Measurements from ENCODE around the gene HLA-F. TPM values are rescaled to one million over a fixed set of nuclear protein-coding genes. Genes with fewer than 3 reads are reported as not detected.
A peak's percentile ranks its signal among the peaks of the same experiment; 100 is the strongest.

HLA-F gene
- total RNA-seq: 176 TPM
- long read RNA-seq, transcript HLA-F-218 (8 exons, 1,544 nt): minor isoform, 7 of 99 reads
- long read RNA-seq, transcript HLA-F-217 (7 exons, 1,283 nt): major isoform, 35 of 99 reads
- long read RNA-seq, partial matches to known transcripts: 34 of 99 reads
- long read RNA-seq, other reads (novel, unspliced or antisense): 19 of 99 reads

GRCh38 chr6:29723262-29723665 lies at the start of gene HLA-F:
HLA-F (plus strand) TSS chr6:29723434; CDS start chr6:29723464, 30 bp downstream.
- no peak for DNase-seq
- ATAC-seq: peak; percentile 97 to 98

GRCh38 chr6:29674008-29674407 lies 49.2 kb upstream of the HLA-F start:
- no peaks in the 10 kb centered on the region for H3K36me3 ChIP-seq
- no peak for ATAC-seq
- TF ChIP-seq CTCF (IDR thresholded peaks at IDR 0.05): no peak
- H3K27ac ChIP-seq: no peak overlapping the region
- no peak for DNase-seq
- H3K4me1 ChIP-seq: no peaks in the 10 kb centered on the region
- no peaks in the 10 kb centered on the region for H3K9me3 ChIP-seq
- H3K4me3 ChIP-seq: no peak overlapping the region
- intact Hi-C loops (cut with DNase I): no loop called here
- H3K27me3 ChIP-seq (ENCODE audit: low read depth): peaks cover 23% of the 10 kb centered on the region

More at GRCh38 chr6:29723262-29723665, at the start of gene HLA-F:
- peak within 1 kb of the TSS; percentile 80 for H3K4me3 ChIP-seq
- TF ChIP-seq CTCF (IDR thresholded peaks at IDR 0.05): no peak
- H3K27me3 ChIP-seq (ENCODE audit: low read depth): no peaks in the 10 kb centered on the region
- no peaks in the 10 kb centered on the region for H3K9me3 ChIP-seq
- H3K27ac ChIP-seq: peak within 1 kb of the TSS; percentile 93
- peaks cover 42% of the 10 kb centered on the region for H3K36me3 ChIP-seq
- H3K4me1 ChIP-seq: peaks cover 29% of the 10 kb centered on the region
- intact Hi-C loops (cut with DNase I): no loop called here

- DNase-seq (no peak), ATAC-seq (no peak)
- Histone ChIP-seq H3K4me1 (no peaks in the 10 kb centered on the region), H3K27me3 (ENCODE audit: low read depth) (peaks cover 21% of the 10 kb centered on the region), H3K4me3 (no peak overlapping the region), H3K9me3 (no peaks in the 10 kb centered on the region), H3K36me3 (no peaks in the 10 kb centered on the region), H3K27ac (no peak overlapping the region)
- intact Hi-C loops (cut with DNase I): no loop called here
- TF ChIP-seq CTCF (IDR thresholded peaks at IDR 0.05): no peak
Measured at GRCh38 chr6:29675561-29675960, 47.7 kb upstream of the HLA-F start.

- DNase-seq: no peak
- Histone ChIP-seq H3K4me3 (no peak overlapping the region), H3K4me1 (no peaks in the 10 kb centered on the region), H3K27me3 (ENCODE audit: low read depth) (peaks cover 18% of the 10 kb centered on the region), H3K36me3 (no peaks in the 10 kb centered on the region), H3K27ac (no peak overlapping the region), H3K9me3 (no peaks in the 10 kb centered on the region)
- intact Hi-C loops (cut with DNase I): no loop called here
- peak in 1 of 2 donors; percentile 42 for ATAC-seq
- no peak for TF ChIP-seq CTCF (IDR thresholded peaks at IDR 0.05)
Measured at GRCh38 chr6:29676981-29677601, 46.1 kb upstream of the HLA-F start.

GRCh38 chr6:29678114-29678513 lies 45.1 kb upstream of the HLA-F start:
- ATAC-seq: no peak
- DNase-seq: no peak
- H3K27ac ChIP-seq: no peak overlapping the region
- no peaks in the 10 kb centered on the region for H3K36me3 ChIP-seq
- H3K4me1 ChIP-seq: no peaks in the 10 kb centered on the region
- H3K4me3 ChIP-seq: no peak overlapping the region
- no peak for TF ChIP-seq CTCF (IDR thresholded peaks at IDR 0.05)
- H3K9me3 ChIP-seq: no peaks in the 10 kb centered on the region
- H3K27me3 ChIP-seq (ENCODE audit: low read depth): peaks cover 8% of the 10 kb centered on the region
- intact Hi-C loops (cut with DNase I): no loop called here
